ENCODE results near the gene OPN5.
A peak's percentile ranks its signal among the peaks of the same experiment; 100 is the strongest.
"Not testable (repeated sequence)": the region's sequence is repeated elsewhere in the genome, so short reads cannot be mapped to it uniquely, and the experiment has no call there.

The OPN5 gene

GRCh38 chr6:47781732-47782131 lies at the start of gene OPN5:
Gene OPN5, plus strand, starts transcription at chr6:47782032. Its CDS starts 35 bp downstream, at chr6:47782067.
- DNase-seq: no peak
- intact Hi-C loops (cut with DNase I): no loop called here

- no peak for DNase-seq
- intact Hi-C loops (cut with DNase I): no loop called here
Measured at GRCh38 chr6:47733879-47734558, 47.8 kb upstream of the OPN5 start.

GRCh38 chr6:47734831-47735481 lies 46.9 kb upstream of the OPN5 start:
- DNase-seq: no peak
- intact Hi-C loops (cut with DNase I): no loop called here

- DNase-seq: no peak
- intact Hi-C loops (cut with DNase I): no loop called here
Measured at GRCh38 chr6:47736083-47736700, 45.6 kb upstream of the OPN5 start.

- peak in 9 of 10 donors; percentile 14 to 93 (median 57) for DNase-seq
- intact Hi-C loops (cut with DNase I): no loop called here
Measured at GRCh38 chr6:47737406-47737805, 44.4 kb upstream of the OPN5 start.

GRCh38 chr6:47740714-47741113 lies 41.1 kb upstream of the OPN5 start:
- no peak for DNase-seq
- intact Hi-C loops (cut with DNase I): no loop called here

GRCh38 chr6:47741807-47742206 lies 40.0 kb upstream of the OPN5 start:
- intact Hi-C loops (cut with DNase I): no loop called here
- DNase-seq: peak in 3 of 10 donors; percentile 6 to 83 (median 19)

GRCh38 chr6:47743744-47744143 lies 38.1 kb upstream of the OPN5 start:
- no peak for DNase-seq
- intact Hi-C loops (cut with DNase I): no loop called here

- intact Hi-C loops (cut with DNase I): not testable (repeated sequence)
Measured at GRCh38 chr6:47745269-47745668, 36.6 kb upstream of the OPN5 start.

GRCh38 chr6:47749757-47750156 lies 32.1 kb upstream of the OPN5 start:
- no peak for DNase-seq
- intact Hi-C loops (cut with DNase I): no loop called here

More at GRCh38 chr6:47745269-47745668, 36.6 kb upstream of the OPN5 start:
- DNase-seq: not testable (repeated sequence)

- DNase-seq: no peak
- intact Hi-C loops (cut with DNase I): no loop called here
Measured at GRCh38 chr6:47752801-47753200, 29.0 kb upstream of the OPN5 start.

- no peak for DNase-seq
- intact Hi-C loops (cut with DNase I): no loop called here
Measured at GRCh38 chr6:47759364-47759763, 22.5 kb upstream of the OPN5 start.

- intact Hi-C loops (cut with DNase I): no loop called here
- DNase-seq: no peak
Measured at GRCh38 chr6:47762502-47762901, 19.3 kb upstream of the OPN5 start.

- intact Hi-C loops (cut with DNase I): no loop called here
- DNase-seq: no peak
Measured at GRCh38 chr6:47766445-47766844, 15.4 kb upstream of the OPN5 start.

GRCh38 chr6:47767102-47767501 lies 14.7 kb upstream of the OPN5 start:
- intact Hi-C loops (cut with DNase I): no loop called here
- DNase-seq: no peak

GRCh38 chr6:47769982-47770381 lies 11.8 kb upstream of the OPN5 start:
- intact Hi-C loops (cut with DNase I): no loop called here
- no peak for DNase-seq

GRCh38 chr6:47772359-47772758 lies 9.5 kb upstream of the OPN5 start:
- no peak for DNase-seq
- intact Hi-C loops (cut with DNase I): no loop called here

GRCh38 chr6:47773005-47773404 lies 8.8 kb upstream of the OPN5 start:
- intact Hi-C loops (cut with DNase I): no loop called here
- no peak for DNase-seq

- DNase-seq: peak in 4 of 10 donors; percentile 10 to 61 (median 42)
- intact Hi-C loops (cut with DNase I): loop anchor here (1.0 kb wide), 1 partner anchor 149 kb away; no protein-coding TSS in a partner anchor
Measured at GRCh38 chr6:47780510-47781356, 1.1 kb upstream of the OPN5 start.

- DNase-seq: no peak
- intact Hi-C loops (cut with DNase I): loop anchor here (5.0 kb wide), 1 partner anchor 1627 kb away; no protein-coding TSS in a partner anchor
Measured at GRCh38 chr6:47785182-47785581, 3.4 kb downstream of the OPN5 start.

Measured in posterior cingulate gyrus (tissue), 11 donors.